ENCODE measurements around the gene RAB31. TPM values are rescaled to one million over a fixed set of nuclear protein-coding genes. Genes with fewer than 3 reads are reported as not detected.

Gene RAB31
- total RNA-seq, 2 experiments from 2014 or later = 3.5 to 4.9 TPM

DNA sequence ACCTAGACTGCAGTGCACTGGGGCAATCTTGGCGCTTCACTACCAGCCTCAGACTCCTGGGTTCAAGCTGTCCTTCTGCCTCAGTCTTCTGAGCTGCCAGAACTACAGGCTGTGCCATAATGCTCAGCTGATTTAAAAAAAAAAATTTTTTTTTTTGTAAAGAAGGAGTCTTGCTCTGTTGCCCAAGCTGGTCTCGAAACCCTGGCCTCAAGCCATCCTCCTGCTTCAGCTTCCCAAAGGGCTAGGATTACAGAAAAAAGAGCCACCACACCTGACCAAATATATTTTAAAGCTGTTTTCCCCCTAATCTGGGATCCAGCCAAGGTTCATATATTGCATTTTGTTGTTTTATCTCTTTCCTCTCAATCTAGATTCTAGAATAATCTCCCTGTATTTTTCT is 82.2 kb downstream of the RAB31 start:
- Mint-ChIP-seq H3K4me1 (no peaks in the 10 kb centered on the region), H3K27ac (no peak overlapping the region), H3K4me3 (no peak overlapping the region), H3K36me3 (ENCODE audit: low read depth) (no peaks in the 10 kb centered on the region), H3K9me3 (no peaks in the 10 kb centered on the region), H3K27me3 (peaks cover 31% of the 10 kb centered on the region)
- ChIA-PET POLR2A (interaction anchor here (0.8 kb wide), 1 partner anchor 9 kb away, joined by 3 read pairs; no protein-coding TSS in a partner anchor), CTCF (interaction anchor here (1.3 kb wide), 1 partner anchor 12 kb away, joined by 3 read pairs; no protein-coding TSS in a partner anchor)
- DNase-seq = no peak

DNA sequence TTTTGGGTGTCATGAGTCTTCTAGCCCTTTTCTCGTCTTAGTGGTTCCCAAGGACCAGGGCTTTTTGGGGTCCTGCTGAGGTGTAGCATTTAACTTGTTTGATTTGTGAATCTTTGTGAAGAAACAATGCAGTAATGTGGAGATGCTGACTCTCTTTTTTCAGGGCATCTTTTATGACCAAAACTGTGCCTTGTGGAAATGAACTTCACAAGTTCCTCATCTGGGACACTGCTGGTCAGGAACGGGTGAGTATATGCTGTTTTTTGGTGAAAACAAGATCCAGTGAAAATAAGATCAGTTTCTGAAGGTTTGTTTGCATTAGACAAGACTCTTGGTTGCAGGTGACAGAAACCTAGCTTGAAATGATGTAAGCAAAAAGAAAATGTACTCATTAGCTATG is 83.9 kb downstream of the RAB31 start:
- H3K27ac Mint-ChIP-seq = no peak overlapping the region
- no peaks in the 10 kb centered on the region for H3K4me1 Mint-ChIP-seq
- no peak for DNase-seq
- CTCF ChIA-PET = no interaction called here
- H3K36me3 Mint-ChIP-seq (ENCODE audit: low read depth) = no peaks in the 10 kb centered on the region
- POLR2A ChIA-PET = no interaction called here
- H3K9me3 Mint-ChIP-seq = no peaks in the 10 kb centered on the region
- peaks cover 28% of the 10 kb centered on the region for H3K27me3 Mint-ChIP-seq
- no peak overlapping the region for H3K4me3 Mint-ChIP-seq

DNA sequence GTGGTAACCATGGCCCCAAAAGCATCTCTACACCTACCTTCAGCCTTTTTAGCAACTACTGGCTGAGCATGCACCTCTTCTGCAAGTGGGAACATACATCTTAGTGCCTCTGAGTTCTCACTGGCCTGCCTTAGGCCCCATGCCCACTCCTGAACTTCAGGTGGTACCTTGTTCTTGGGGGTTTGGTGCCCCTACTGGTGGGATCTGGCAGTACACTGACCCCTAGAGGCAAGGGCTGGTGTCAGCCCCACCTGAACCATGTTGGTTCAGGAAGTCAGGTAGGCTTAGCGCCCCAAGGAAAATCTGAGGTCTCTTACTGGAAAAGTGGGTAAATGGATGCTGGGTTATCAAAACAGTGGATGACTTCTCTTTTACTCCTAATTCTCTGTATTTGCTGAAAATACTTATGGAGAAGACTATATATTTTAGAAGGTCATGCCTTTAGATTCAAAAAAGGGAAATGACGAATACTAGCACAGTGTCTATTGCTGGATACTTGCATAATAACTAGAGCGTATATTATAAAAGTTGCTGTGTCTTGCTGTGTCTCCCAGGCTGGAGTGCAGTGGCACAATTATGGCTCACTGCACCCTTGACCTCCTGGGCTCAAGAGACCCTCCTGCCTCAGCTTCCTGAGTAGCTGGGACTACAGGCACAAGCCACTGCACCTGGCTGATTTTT is 84.6 kb downstream of the RAB31 start:
- no peaks in the 10 kb centered on the region for H3K9me3 Mint-ChIP-seq
- peaks cover 25% of the 10 kb centered on the region for H3K27me3 Mint-ChIP-seq
- no peak overlapping the region for H3K27ac Mint-ChIP-seq
- no peak overlapping the region for H3K4me3 Mint-ChIP-seq
- ChIA-PET CTCF (no interaction called here), POLR2A (no interaction called here)
- DNase-seq = peak; percentile 26
- no peaks in the 10 kb centered on the region for H3K4me1 Mint-ChIP-seq
- H3K36me3 Mint-ChIP-seq (ENCODE audit: low read depth) = no peaks in the 10 kb centered on the region

DNA sequence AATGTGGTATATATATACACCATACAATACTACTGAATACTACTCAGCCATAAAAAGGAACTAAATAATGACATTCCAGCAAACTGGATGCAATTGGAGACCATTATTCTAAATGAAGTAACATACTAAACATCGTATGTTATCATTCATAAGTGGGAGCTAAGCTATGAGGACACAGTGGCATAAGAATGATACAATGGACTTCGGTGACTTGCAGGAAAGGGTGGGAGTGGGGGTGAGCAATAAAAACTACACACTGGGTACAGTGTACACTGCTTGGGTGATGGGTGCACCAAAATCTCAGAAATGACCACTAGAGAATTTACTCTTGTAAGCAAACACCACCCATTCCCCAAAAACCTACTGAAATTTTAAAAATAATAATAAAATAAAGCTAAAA is 87.9 kb downstream of the RAB31 start:
- Mint-ChIP-seq H3K27me3 (peaks cover 14% of the 10 kb centered on the region), H3K27ac (no peak overlapping the region), H3K36me3 (ENCODE audit: low read depth) (no peaks in the 10 kb centered on the region), H3K9me3 (no peaks in the 10 kb centered on the region), H3K4me3 (no peak overlapping the region), H3K4me1 (no peaks in the 10 kb centered on the region)
- ChIA-PET CTCF (interaction anchor here (0.6 kb wide), 1 partner anchor 45 kb away, joined by 4 read pairs; no protein-coding TSS in a partner anchor), POLR2A (no interaction called here)
- no peak for DNase-seq

DNA sequence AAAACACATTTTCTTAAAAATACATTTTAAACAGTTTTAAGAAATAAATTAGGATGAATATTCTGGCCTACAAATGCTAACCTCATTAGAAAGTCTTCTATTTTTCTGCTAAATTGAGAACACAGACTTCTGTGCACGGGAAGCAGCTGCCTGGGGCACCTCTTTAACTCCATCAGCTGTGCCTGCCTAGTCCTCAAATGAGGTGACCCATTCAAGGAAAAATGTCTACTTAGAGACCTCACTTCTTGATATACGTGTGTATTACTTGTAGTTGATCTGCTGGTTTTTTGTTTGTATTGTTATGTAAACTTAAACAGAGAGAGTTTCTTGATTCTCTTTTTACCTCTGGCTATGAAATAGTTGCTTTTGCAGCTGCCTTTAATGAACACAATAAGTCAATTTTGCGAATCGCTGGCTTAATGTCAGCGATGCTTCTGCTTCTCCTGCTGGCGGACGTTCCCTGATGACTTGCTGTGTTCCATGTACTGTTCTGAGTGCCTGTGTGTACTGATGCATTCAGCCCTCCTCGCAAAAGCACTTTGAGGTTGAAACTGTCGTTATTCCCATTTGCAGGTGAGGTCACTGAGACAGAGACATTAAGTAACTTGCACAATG is 88.9 kb downstream of the RAB31 start:
- Mint-ChIP-seq H3K27me3 (peaks cover 14% of the 10 kb centered on the region), H3K4me1 (no peaks in the 10 kb centered on the region), H3K4me3 (no peak overlapping the region), H3K9me3 (no peaks in the 10 kb centered on the region), H3K27ac (no peak overlapping the region), H3K36me3 (ENCODE audit: low read depth) (no peaks in the 10 kb centered on the region)
- ChIA-PET POLR2A (no interaction called here), CTCF (no interaction called here)
- no peak for DNase-seq

DNA sequence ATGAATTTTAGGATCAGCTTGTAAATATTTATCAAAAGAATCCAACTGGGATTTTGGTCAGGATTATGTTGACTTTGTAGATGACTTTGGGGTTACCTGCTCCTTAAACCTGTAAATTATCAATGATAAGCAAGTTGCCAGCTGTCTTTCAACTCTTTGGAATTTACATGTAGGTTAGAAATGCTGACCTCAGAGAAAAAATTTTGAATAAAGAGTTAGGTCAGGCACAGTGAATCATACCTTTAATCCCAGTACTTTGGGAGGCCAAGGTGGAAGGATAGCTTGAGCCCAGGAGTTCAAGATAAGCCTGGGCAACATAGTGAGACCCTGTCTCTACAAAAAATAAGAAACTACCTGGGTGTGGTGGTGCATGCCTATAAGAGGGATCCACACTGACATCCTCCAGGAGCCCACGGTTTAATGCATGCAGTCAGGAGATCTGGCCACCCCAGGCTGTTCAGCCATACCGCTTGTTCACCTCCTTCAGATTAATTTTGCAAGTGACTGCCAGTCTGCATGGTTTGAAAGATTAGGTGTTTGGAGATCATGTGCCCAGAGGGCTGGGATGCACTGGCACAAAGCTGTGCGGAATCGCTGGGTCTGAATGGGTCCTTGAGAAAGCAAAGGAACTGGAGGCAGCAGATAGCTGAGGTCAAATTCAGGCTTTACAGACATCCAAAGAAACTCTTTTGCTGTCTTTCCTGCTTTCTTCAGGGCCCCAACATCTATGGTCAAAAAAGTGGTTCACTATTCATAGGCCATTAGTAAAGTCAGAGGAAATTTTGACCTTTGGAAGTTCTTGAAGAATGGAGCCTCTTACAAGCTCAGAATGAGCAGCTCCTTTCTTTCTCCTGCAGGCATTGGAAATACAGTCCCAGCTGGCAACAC is 94.3 kb downstream of the RAB31 start:
- no peak overlapping the region for H3K4me3 Mint-ChIP-seq
- H3K9me3 Mint-ChIP-seq = no peaks in the 10 kb centered on the region
- H3K36me3 Mint-ChIP-seq (ENCODE audit: low read depth) = no peaks in the 10 kb centered on the region
- H3K4me1 Mint-ChIP-seq = no peaks in the 10 kb centered on the region
- ChIA-PET POLR2A (no interaction called here), CTCF (no interaction called here)
- no peak overlapping the region for H3K27ac Mint-ChIP-seq
- no peak for DNase-seq
- H3K27me3 Mint-ChIP-seq = peaks cover 6% of the 10 kb centered on the region

DNA sequence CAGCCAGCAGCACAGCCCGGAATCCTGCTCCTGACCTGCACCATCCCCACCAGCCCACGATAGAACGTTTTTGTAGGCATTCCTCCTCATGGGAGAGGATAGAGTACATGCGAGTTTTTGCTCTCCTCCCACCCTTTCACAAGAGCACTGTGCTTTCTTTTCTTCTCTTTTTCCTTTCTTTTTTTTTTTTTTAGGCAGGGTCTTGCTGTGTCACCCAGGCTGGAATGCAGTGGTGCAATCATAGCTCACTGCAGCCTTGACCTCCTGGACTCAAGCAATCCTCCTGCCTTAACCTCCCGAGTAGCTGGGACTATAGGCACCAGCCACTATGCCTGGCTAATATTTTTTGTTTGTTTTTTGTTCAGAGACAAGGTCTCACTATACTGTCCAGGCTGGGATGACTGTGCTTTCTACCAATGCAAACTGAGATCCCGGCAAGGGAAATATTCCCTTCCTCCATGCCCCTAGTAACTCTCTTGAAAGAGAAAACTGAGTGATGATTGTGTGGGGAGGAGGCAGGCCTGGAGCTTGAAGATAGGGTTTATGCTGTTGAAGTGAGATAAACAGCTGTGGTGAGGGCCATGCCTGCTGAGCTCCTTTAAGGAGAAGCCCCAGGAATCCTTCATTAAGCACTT is 95.1 kb downstream of the RAB31 start:
- POLR2A ChIA-PET = no interaction called here
- CTCF ChIA-PET = no interaction called here
- Mint-ChIP-seq H3K27ac (no peak overlapping the region), H3K9me3 (no peaks in the 10 kb centered on the region), H3K36me3 (ENCODE audit: low read depth) (no peaks in the 10 kb centered on the region), H3K4me1 (no peaks in the 10 kb centered on the region), H3K4me3 (no peak overlapping the region), H3K27me3 (peaks cover 6% of the 10 kb centered on the region)
- DNase-seq = no peak

DNA sequence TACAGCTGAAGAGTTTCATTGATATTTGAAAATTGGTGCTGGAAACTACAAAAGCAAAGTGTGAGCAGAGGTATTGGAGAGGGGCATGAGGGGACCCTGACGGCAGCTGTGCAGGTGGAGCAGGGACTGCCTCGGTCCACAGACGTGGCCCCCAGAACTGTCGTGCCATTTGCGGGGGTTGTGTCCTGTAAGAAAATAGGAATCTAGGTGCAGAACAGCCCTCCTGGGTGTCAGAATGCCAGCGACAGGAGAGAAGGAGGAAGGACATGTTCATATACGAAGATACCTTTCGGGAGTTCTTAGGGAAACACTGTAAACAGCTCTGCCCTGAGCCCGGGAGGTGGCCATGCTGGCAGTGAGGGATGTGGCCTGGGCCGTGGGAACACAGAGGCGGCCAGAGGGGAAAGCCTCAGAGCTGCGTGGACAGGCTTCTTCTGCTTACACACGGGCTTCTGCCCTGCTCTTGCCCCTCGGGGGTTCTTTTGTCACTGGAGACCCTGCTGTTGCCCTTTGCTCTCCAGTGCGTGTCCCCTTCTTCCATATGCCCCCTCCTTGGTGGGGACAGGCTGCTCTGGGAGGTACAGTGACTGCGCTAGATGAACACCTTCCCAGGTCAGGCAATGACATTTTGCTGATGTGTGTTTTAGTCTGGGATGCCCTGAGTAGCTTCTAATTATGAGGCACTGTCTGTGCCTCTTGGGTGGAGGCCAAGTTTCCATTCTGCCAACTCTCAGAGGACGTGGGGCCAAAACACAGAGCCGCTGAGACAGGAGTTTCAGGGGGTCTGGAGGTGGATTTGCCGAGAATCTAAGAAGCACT is 95.8 kb downstream of the RAB31 start:
- no peak for DNase-seq
- peaks cover 6% of the 10 kb centered on the region for H3K27me3 Mint-ChIP-seq
- no peaks in the 10 kb centered on the region for H3K36me3 Mint-ChIP-seq (ENCODE audit: low read depth)
- ChIA-PET POLR2A (no interaction called here), CTCF (no interaction called here)
- no peak overlapping the region for H3K27ac Mint-ChIP-seq
- no peaks in the 10 kb centered on the region for H3K9me3 Mint-ChIP-seq
- no peak overlapping the region for H3K4me3 Mint-ChIP-seq
- H3K4me1 Mint-ChIP-seq = no peaks in the 10 kb centered on the region

DNA sequence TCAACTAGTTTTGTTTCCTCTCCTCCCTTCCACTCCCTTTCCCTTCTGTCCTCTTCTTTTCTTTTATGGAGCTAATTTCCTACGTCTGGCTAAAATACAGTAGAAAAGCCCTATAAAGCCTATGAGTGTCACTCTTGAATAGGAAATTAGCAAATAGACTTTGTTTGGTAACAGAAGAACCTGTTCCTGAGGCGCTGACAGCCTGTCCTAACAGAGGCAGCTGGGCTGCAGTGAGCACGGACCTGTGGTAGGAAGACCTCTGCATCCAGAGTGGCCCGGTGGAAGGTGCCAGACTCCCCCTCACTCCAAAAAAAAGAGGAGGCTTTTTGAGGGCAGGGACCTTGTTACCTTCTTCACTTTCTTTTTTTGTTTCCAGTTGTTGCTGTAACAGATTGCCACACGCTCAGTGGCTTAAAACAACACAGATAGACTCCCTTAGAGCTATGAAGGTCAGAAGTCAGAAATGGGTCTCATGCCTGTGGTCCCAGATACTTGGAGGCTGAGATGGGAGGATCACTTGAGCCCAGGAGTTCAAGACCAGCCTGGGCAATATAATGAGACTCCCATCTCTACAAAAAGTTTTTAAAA is 96.5 kb downstream of the RAB31 start:
- Mint-ChIP-seq H3K27me3 (peaks cover 6% of the 10 kb centered on the region), H3K4me3 (no peak overlapping the region)

DNA sequence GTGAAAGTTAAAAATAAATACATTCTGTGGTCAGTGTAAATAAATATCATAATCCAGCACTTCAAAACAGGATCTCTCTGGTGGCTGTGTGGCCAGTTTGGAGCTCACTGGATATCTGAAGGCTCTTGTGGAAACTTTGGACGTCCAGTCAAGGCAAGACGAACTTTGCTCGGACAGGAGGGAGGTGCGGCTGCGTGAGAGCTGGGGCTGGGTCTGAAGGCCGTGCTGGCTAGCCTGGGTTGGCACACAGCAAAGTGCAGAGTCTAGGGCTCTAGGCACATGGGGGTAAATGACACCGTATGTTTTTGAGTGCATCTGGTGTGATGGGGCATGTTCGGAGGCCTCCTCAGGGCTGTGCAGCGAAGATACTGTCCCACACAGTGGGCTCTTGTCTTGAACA is 98.8 kb downstream of the RAB31 start:
- Mint-ChIP-seq H3K4me3 (no peak overlapping the region), H3K9me3 (no peaks in the 10 kb centered on the region), H3K27me3 (peaks cover 7% of the 10 kb centered on the region), H3K36me3 (ENCODE audit: low read depth) (no peaks in the 10 kb centered on the region), H3K4me1 (no peaks in the 10 kb centered on the region), H3K27ac (no peak overlapping the region)
- no peak for DNase-seq
- ChIA-PET CTCF (no interaction called here), POLR2A (no interaction called here)

More for the DNA sequence above, 96.5 kb downstream of the RAB31 start:
- Mint-ChIP-seq H3K27ac (no peak overlapping the region), H3K4me1 (no peaks in the 10 kb centered on the region), H3K9me3 (no peaks in the 10 kb centered on the region), H3K36me3 (ENCODE audit: low read depth) (no peaks in the 10 kb centered on the region)
- POLR2A ChIA-PET = no interaction called here
- DNase-seq = no peak
- CTCF ChIA-PET = no interaction called here

DNA sequence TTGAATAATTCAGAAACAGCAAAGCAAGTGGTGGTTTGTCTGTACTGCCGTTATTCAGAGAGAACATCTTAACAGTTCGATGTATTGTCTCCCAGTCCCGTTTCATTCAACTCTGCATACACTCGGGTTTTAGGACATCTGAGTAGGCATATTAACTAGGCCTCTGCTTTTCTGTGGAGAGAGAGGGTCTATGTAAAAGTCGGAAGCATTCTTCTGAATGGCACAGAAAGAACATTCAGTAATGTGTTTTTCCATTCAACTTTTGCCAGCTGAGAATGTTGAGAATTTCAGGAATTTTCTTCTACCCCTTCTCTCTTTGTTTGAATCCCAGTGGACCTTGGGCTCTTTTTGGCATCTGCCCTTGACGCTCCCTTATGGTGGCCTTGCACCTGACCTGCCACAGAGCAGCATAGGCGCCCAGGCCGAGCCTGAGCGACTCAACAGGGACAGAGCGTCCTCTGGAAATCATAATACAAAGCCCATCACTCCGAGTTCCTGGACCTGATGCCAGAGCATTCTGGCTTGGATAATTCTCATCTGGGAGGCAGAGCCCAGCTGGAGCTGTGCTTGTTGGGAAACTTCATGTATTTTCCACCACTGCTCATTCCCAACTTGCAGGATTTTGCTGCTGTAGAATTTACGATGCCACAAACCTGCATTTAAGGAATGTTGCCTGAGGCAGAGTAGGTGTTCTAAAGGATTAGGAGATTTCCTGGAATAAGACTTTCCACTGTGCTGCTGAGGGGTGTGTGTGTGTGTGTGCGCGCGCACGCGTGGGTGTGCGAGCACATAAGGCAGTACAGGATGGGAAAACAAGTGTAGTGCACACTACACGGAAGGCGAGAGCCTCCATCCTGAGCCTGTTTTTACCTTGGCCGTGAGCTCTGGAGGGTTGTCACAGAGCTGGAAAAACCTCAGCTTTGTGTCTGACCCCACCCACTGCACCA is 100.5 kb downstream of the RAB31 start:
- CTCF ChIA-PET = no interaction called here
- no peak overlapping the region for H3K27ac Mint-ChIP-seq
- peaks cover 8% of the 10 kb centered on the region for H3K27me3 Mint-ChIP-seq
- POLR2A ChIA-PET = no interaction called here
- DNase-seq = no peak
- H3K4me3 Mint-ChIP-seq = no peak overlapping the region
- H3K4me1 Mint-ChIP-seq = no peaks in the 10 kb centered on the region
- H3K9me3 Mint-ChIP-seq = no peaks in the 10 kb centered on the region
- no peaks in the 10 kb centered on the region for H3K36me3 Mint-ChIP-seq (ENCODE audit: low read depth)

DNA sequence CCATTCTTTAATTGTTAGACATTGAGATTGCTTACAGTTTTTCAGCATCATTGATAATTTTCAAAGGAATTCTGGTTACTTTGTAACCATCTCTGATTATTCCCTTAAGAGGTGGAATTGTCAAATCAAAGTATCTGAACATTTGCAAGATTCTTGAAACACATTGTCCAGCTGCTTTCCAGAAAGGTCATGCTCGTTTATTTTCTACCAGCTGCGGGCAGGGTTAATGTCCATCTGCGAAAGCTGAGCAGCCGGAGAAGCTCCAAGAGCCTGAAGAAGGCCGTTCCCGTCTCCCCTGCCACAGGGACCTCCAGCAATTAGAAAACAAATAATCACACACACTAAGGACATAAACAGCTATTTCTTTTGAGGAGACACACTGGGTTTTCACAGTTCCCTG is 101.6 kb downstream of the RAB31 start:
- H3K9me3 Mint-ChIP-seq = no peaks in the 10 kb centered on the region
- ChIA-PET CTCF (no interaction called here), POLR2A (no interaction called here)
- no peaks in the 10 kb centered on the region for H3K4me1 Mint-ChIP-seq
- H3K27ac Mint-ChIP-seq = no peak overlapping the region
- H3K36me3 Mint-ChIP-seq (ENCODE audit: low read depth) = no peaks in the 10 kb centered on the region
- no peak overlapping the region for H3K4me3 Mint-ChIP-seq
- peaks cover 8% of the 10 kb centered on the region for H3K27me3 Mint-ChIP-seq
- DNase-seq = no peak
